ENCODE measurements around the gene SCAP.

The SCAP gene

GRCh38 chr3:47408839-47409229 is 66.9 kb downstream of the SCAP start:
- no peak for TF ChIP-seq CTCF (IDR thresholded peaks at IDR 0.05)

GRCh38 chr3:47407896-47408838 is 67.6 kb downstream of the SCAP start:
- no peak for TF ChIP-seq CTCF (IDR thresholded peaks at IDR 0.05)

GRCh38 chr3:47407237-47407636 is 68.5 kb downstream of the SCAP start:
- TF ChIP-seq CTCF (IDR thresholded peaks at IDR 0.05) = no peak

GRCh38 chr3:47406762-47407149 is 69.0 kb downstream of the SCAP start:
- no peak; the same call in 1 of the 2 replicates for TF ChIP-seq CTCF (IDR thresholded peaks at IDR 0.05)

GRCh38 chr3:47405820-47406761 is 69.7 kb downstream of the SCAP start:
- no peak for TF ChIP-seq CTCF (IDR thresholded peaks at IDR 0.05)

GRCh38 chr3:47404955-47405790 is 70.6 kb downstream of the SCAP start:
- TF ChIP-seq CTCF (IDR thresholded peaks at IDR 0.05) = no peak

GRCh38 chr3:47404431-47404876 is 71.3 kb downstream of the SCAP start:
- TF ChIP-seq CTCF (IDR thresholded peaks at IDR 0.05) = no peak

Measured in LNCAP (cell line).